PC-9 (cell line): ENCODE measurements around the gene THAP12.

ENCODE experiments used
- EZH2 ChIP-seq: fragments of 200-600 bp; sonication (generic); IDR thresholded peaks from 2 replicates; pipeline ENCODE4 v1.8.0; 2017; ENCODE audit warnings: antibody characterized with exemption, low read depth
- TF ChIP-seq, protein P1 (sequence below): fragments of 200-600 bp; sonication (generic); conservative IDR thresholded peaks from 2 replicates; pipeline ENCODE4 v1.6.1; 2017; ENCODE audit warnings: mixed run types, antibody characterized with exemption, mild to moderate bottlenecking, moderate library complexity

- TF ChIP-seq, protein P1, sequence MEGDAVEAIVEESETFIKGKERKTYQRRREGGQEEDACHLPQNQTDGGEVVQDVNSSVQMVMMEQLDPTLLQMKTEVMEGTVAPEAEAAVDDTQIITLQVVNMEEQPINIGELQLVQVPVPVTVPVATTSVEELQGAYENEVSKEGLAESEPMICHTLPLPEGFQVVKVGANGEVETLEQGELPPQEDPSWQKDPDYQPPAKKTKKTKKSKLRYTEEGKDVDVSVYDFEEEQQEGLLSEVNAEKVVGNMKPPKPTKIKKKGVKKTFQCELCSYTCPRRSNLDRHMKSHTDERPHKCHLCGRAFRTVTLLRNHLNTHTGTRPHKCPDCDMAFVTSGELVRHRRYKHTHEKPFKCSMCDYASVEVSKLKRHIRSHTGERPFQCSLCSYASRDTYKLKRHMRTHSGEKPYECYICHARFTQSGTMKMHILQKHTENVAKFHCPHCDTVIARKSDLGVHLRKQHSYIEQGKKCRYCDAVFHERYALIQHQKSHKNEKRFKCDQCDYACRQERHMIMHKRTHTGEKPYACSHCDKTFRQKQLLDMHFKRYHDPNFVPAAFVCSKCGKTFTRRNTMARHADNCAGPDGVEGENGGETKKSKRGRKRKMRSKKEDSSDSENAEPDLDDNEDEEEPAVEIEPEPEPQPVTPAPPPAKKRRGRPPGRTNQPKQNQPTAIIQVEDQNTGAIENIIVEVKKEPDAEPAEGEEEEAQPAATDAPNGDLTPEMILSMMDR, result no peak
- no peak for TF ChIP-seq EZH2
Observed at GRCh38 chr11:76313913-76314740, 66.8 kb downstream of the THAP12 start.
